CD4-positive, alpha-beta T cell (primary cell): ENCODE results near the gene F7. TPM values are rescaled to one million over a fixed set of nuclear protein-coding genes. Genes with fewer than 3 reads are reported as not detected.

Experiments
- ATAC-seq: fragments of 200-7000 bp; cut with Tn5 transposase; one replicate; pipeline ENCODE4 v1.10.0; 2022; ENCODE audit warnings: mild to moderate bottlenecking; ENCODE audit not compliant: poor library complexity
- CTCF ChIA-PET: fragments of 350-600 bp; sonication (Branson Sonifier 250); formaldehyde crosslinking; loops from one replicate; lab custom pipeline; 2021; ENCODE audit warnings: antibody characterized with exemption, inconsistent platforms; lab: Charles Lee
- POLR2A ChIA-PET: fragments of 350-600 bp; sonication (Branson Sonifier 250); formaldehyde crosslinking; loops from one replicate; lab custom pipeline; 2021; ENCODE audit warnings: antibody characterized with exemption, inconsistent platforms; lab: Charles Lee
- DNase-seq, 14 experiments: peaks; one replicate each; pipeline ENCODE4 v3.0.0-alpha.2; 2013 to 2020; ENCODE audit warnings: mixed read lengths in 2 of 14
- H3K27ac ChIP-seq, 2 donors: one replicate each; pipeline versions ENCODE4 v1.5.1 to v1.7.0; 2013; ENCODE audit warnings: low read length in 2 of 2, low read depth in 1 of 2, mild to moderate bottlenecking in 1 of 2
- H3K27me3 ChIP-seq, 2 experiments: 1 replicate in 1 of 2; 2 replicates in 1 of 2; pipeline versions ENCODE4 v1.6.1 to v1.7.0; 2013; ENCODE audit warnings: low read length in 2 of 2, control low read depth in 1 of 2, mild to moderate bottlenecking in 1 of 2, moderate library complexity in 1 of 2; ENCODE audit not compliant: insufficient read depth in 2 of 2, control insufficient read depth in 1 of 2
- H3K36me3 ChIP-seq: one replicate; pipeline ENCODE4 v1.6.1; 2013; ENCODE audit warnings: low read length, control low read depth; ENCODE audit not compliant: insufficient read depth
- H3K4me1 ChIP-seq: one replicate; pipeline ENCODE4 v1.6.1; 2013; ENCODE audit warnings: low read length, control low read depth; ENCODE audit not compliant: insufficient read depth
- H3K4me3 ChIP-seq: one replicate; pipeline ENCODE4 v1.5.1; 2013; ENCODE audit warnings: mild to moderate bottlenecking, low read length, moderate library complexity
- H3K9me3 ChIP-seq, 2 experiments: 1 replicate in 1 of 2; 2 replicates in 1 of 2; pipeline versions ENCODE4 v1.6.1 to v1.7.0; 2013; ENCODE audit warnings: low read length in 2 of 2, mild to moderate bottlenecking in 2 of 2, control low read depth in 1 of 2, moderate library complexity in 1 of 2; ENCODE audit not compliant: control insufficient read depth in 1 of 2, insufficient read depth in 1 of 2
- H3K27ac Mint-ChIP-seq: one replicate; pipeline ENCODE4 v1.8.0; 2020; ENCODE audit warnings: mixed read lengths
- H3K27me3 Mint-ChIP-seq: one replicate; pipeline ENCODE4 v1.8.0; 2021; ENCODE audit warnings: mixed read lengths
- H3K36me3 Mint-ChIP-seq: one replicate; pipeline ENCODE4 v1.8.0; 2021; ENCODE audit warnings: low read depth, mixed read lengths
- H3K4me1 Mint-ChIP-seq: one replicate; pipeline ENCODE4 v1.8.0; 2021; ENCODE audit warnings: low read depth, mixed read lengths
- H3K4me3 Mint-ChIP-seq: one replicate; pipeline ENCODE4 v1.8.0; 2020; ENCODE audit warnings: mild to moderate bottlenecking, mixed read lengths
- H3K9me3 Mint-ChIP-seq: one replicate; pipeline ENCODE4 v1.8.0; 2020; ENCODE audit warnings: mixed read lengths
- intact Hi-C, 2 experiments: fragments of 100-400 bp; cut with DNase I in 1 of 2; cut with micrococcal nuclease in 1 of 2; formaldehyde crosslinking; loops; one replicate each; pipeline versions ENCODE4 v1.15.1 to v1.9.0; 2023 to 2025; cut with DNase I, micrococcal nuclease
- total RNA-seq, 174 experiments: library from RNA in 2 of 174; stranded (reverse) in 2 of 174; gene quantifications; one replicate each; pipeline ENCODE4 v1.2.3 and lab custom pipeline; 2021 to 2026
- TF ChIP-seq, protein P1 (sequence below): fragments of 200-600 bp; IDR thresholded peaks from one replicate; pipeline ENCODE4 v1.8.0; 2022; ENCODE audit warnings: antibody characterized with exemption, mild to moderate bottlenecking

The F7 gene
- total RNA-seq, 2 experiments from 2014 or later = not detected

- Histone ChIP-seq H3K4me3 (no peak overlapping the region), H3K27ac (no peak overlapping the region), H3K36me3 (no peaks in the 10 kb centered on the region), H3K9me3 (peaks cover 0 to 7% of the 10 kb centered on the region in 2 experiments), H3K27me3 (peaks cover 0 to 3% of the 10 kb centered on the region in 2 experiments), H3K4me1 (no peaks in the 10 kb centered on the region)
- TF ChIP-seq, protein P1, sequence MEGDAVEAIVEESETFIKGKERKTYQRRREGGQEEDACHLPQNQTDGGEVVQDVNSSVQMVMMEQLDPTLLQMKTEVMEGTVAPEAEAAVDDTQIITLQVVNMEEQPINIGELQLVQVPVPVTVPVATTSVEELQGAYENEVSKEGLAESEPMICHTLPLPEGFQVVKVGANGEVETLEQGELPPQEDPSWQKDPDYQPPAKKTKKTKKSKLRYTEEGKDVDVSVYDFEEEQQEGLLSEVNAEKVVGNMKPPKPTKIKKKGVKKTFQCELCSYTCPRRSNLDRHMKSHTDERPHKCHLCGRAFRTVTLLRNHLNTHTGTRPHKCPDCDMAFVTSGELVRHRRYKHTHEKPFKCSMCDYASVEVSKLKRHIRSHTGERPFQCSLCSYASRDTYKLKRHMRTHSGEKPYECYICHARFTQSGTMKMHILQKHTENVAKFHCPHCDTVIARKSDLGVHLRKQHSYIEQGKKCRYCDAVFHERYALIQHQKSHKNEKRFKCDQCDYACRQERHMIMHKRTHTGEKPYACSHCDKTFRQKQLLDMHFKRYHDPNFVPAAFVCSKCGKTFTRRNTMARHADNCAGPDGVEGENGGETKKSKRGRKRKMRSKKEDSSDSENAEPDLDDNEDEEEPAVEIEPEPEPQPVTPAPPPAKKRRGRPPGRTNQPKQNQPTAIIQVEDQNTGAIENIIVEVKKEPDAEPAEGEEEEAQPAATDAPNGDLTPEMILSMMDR = no peak
- intact Hi-C loops = no loop called here
- ATAC-seq (no peak), DNase-seq (no peak)
- no peaks in the 10 kb centered on the region for H3K4me1 Mint-ChIP-seq
- CTCF ChIA-PET = no interaction called here
- H3K36me3 Mint-ChIP-seq = no peaks in the 10 kb centered on the region
- H3K27ac Mint-ChIP-seq = no peak overlapping the region
- no peaks in the 10 kb centered on the region for H3K27me3 Mint-ChIP-seq
- no peaks in the 10 kb centered on the region for H3K9me3 Mint-ChIP-seq
- POLR2A ChIA-PET = no interaction called here
- H3K4me3 Mint-ChIP-seq = no peak overlapping the region
These were observed 38.1 kb downstream of the F7 start for GRCh38 chr13:113143466-113144254.

- Mint-ChIP-seq H3K27ac (no peak overlapping the region), H3K36me3 (no peaks in the 10 kb centered on the region), H3K4me3 (no peak overlapping the region), H3K9me3 (no peaks in the 10 kb centered on the region), H3K4me1 (no peaks in the 10 kb centered on the region), H3K27me3 (no peaks in the 10 kb centered on the region)
- Histone ChIP-seq H3K27ac (no peak overlapping the region), H3K9me3 (peaks cover 0 to 7% of the 10 kb centered on the region in 2 experiments), H3K4me1 (no peaks in the 10 kb centered on the region), H3K4me3 (no peak overlapping the region), H3K27me3 (peaks cover 0 to 3% of the 10 kb centered on the region in 2 experiments), H3K36me3 (no peaks in the 10 kb centered on the region)
- ChIA-PET CTCF (no interaction called here), POLR2A (no interaction called here)
- intact Hi-C loops = no loop called here
- ATAC-seq = no peak
- DNase-seq = no peak
- TF ChIP-seq, protein P1 = no peak
These were observed 38.7 kb downstream of the F7 start for GRCh38 chr13:113144255-113144629.

GRCh38 chr13:113145496-113145895 is 39.9 kb downstream of the F7 start:
- Histone ChIP-seq H3K27me3 (peaks cover 0 to 3% of the 10 kb centered on the region in 2 experiments), H3K36me3 (no peaks in the 10 kb centered on the region), H3K4me1 (no peaks in the 10 kb centered on the region), H3K27ac (no peak overlapping the region), H3K4me3 (no peak overlapping the region), H3K9me3 (peaks cover 0 to 7% of the 10 kb centered on the region in 2 experiments)
- DNase-seq = no peak
- Mint-ChIP-seq H3K27ac (no peak overlapping the region), H3K4me1 (no peaks in the 10 kb centered on the region), H3K4me3 (no peak overlapping the region), H3K9me3 (no peaks in the 10 kb centered on the region), H3K27me3 (no peaks in the 10 kb centered on the region), H3K36me3 (no peaks in the 10 kb centered on the region)
- CTCF ChIA-PET = no interaction called here
- intact Hi-C loops = no loop called here
- TF ChIP-seq, protein P1 = no peak
- no peak for ATAC-seq
- POLR2A ChIA-PET = no interaction called here
